IPS-18a (cell line): Measurements from ENCODE around the gene TREML4.

Source experiments
- H3K27ac ChIP-seq: one replicate; pipeline ENCODE4 v1.5.1; 2013; ENCODE audit warnings: low read length
- H3K27me3 ChIP-seq: one replicate; pipeline ENCODE4 v1.6.1; 2013; ENCODE audit warnings: mild to moderate bottlenecking, low read length; ENCODE audit not compliant: control insufficient read depth, insufficient read depth
- H3K36me3 ChIP-seq: one replicate; pipeline ENCODE4 v1.6.1; 2013; ENCODE audit warnings: low read depth, low read length; ENCODE audit not compliant: control insufficient read depth
- H3K4me1 ChIP-seq: one replicate; pipeline ENCODE4 v1.6.1; 2013; ENCODE audit warnings: low read depth, low read length; ENCODE audit not compliant: control insufficient read depth
- H3K4me3 ChIP-seq: one replicate; pipeline ENCODE4 v1.5.1; 2013; ENCODE audit warnings: low read length
- H3K9ac ChIP-seq: one replicate; pipeline ENCODE4 v1.6.1; 2013; ENCODE audit warnings: mild to moderate bottlenecking, low read length, moderate library complexity
- H3K9me3 ChIP-seq: one replicate; pipeline ENCODE4 v1.6.1; 2013; ENCODE audit warnings: low read depth, low read length; ENCODE audit not compliant: control insufficient read depth

Gene TREML4

GRCh38 chr6:41193171-41193734 is 34.9 kb upstream of the TREML4 start:
- Histone ChIP-seq H3K9ac (no peak overlapping the region), H3K4me1 (no peaks in the 10 kb centered on the region), H3K36me3 (no peaks in the 10 kb centered on the region), H3K4me3 (no peak overlapping the region), H3K27me3 (no peaks in the 10 kb centered on the region), H3K27ac (no peak overlapping the region), H3K9me3 (no peaks in the 10 kb centered on the region)

- Histone ChIP-seq H3K36me3 (no peaks in the 10 kb centered on the region), H3K4me3 (no peak overlapping the region), H3K9me3 (no peaks in the 10 kb centered on the region), H3K27me3 (no peaks in the 10 kb centered on the region), H3K27ac (no peak overlapping the region), H3K9ac (no peak overlapping the region), H3K4me1 (no peaks in the 10 kb centered on the region)
Measured at GRCh38 chr6:41193884-41194283, 34.3 kb upstream of the TREML4 start.

- Histone ChIP-seq H3K4me3 (no peak overlapping the region), H3K9me3 (no peaks in the 10 kb centered on the region), H3K27me3 (no peaks in the 10 kb centered on the region), H3K36me3 (no peaks in the 10 kb centered on the region), H3K9ac (no peak overlapping the region), H3K27ac (no peak overlapping the region), H3K4me1 (no peaks in the 10 kb centered on the region)
Measured at GRCh38 chr6:41194386-41194785, 33.8 kb upstream of the TREML4 start.

GRCh38 chr6:41197234-41197633 is 30.9 kb upstream of the TREML4 start:
- Histone ChIP-seq H3K27ac (no peak overlapping the region), H3K36me3 (no peaks in the 10 kb centered on the region), H3K27me3 (no peaks in the 10 kb centered on the region), H3K4me3 (no peak overlapping the region), H3K9ac (no peak overlapping the region), H3K4me1 (peaks cover 7% of the 10 kb centered on the region), H3K9me3 (no peaks in the 10 kb centered on the region)

- Histone ChIP-seq H3K27ac (no peak overlapping the region), H3K36me3 (no peaks in the 10 kb centered on the region), H3K4me1 (peaks cover 7% of the 10 kb centered on the region), H3K4me3 (no peak overlapping the region), H3K27me3 (no peaks in the 10 kb centered on the region), H3K9me3 (no peaks in the 10 kb centered on the region), H3K9ac (no peak overlapping the region)
Measured at GRCh38 chr6:41199552-41200246, 28.4 kb upstream of the TREML4 start.

GRCh38 chr6:41200296-41200900 is 27.8 kb upstream of the TREML4 start:
- H3K27ac ChIP-seq, result no peak overlapping the region
- H3K4me3 ChIP-seq, result no peak overlapping the region
- H3K9me3 ChIP-seq, result no peaks in the 10 kb centered on the region
- H3K27me3 ChIP-seq, result no peaks in the 10 kb centered on the region
- H3K9ac ChIP-seq, result no peak overlapping the region
- H3K4me1 ChIP-seq, result peaks cover 7% of the 10 kb centered on the region
- H3K36me3 ChIP-seq, result no peaks in the 10 kb centered on the region

- H3K9me3 ChIP-seq, result no peaks in the 10 kb centered on the region
- no peaks in the 10 kb centered on the region for H3K27me3 ChIP-seq
- peaks cover 7% of the 10 kb centered on the region for H3K4me1 ChIP-seq
- H3K27ac ChIP-seq, result no peak within 1 kb of the TSS
- H3K9ac ChIP-seq, result no peak within 1 kb of the TSS
- H3K36me3 ChIP-seq, result no peaks in the 10 kb centered on the region
- H3K4me3 ChIP-seq, result no peak within 1 kb of the TSS
Measured at GRCh38 chr6:41200901-41201763, 27.0 kb upstream of the TREML4 start, which contains the start of gene TREML2. TREML2 (minus strand) TSS chr6:41201149; CDS start chr6:41201008, 141 bp downstream.

- no peak overlapping the region for H3K27ac ChIP-seq
- H3K4me1 ChIP-seq, result peaks cover 7% of the 10 kb centered on the region
- H3K27me3 ChIP-seq, result no peaks in the 10 kb centered on the region
- H3K9me3 ChIP-seq, result no peaks in the 10 kb centered on the region
- no peak overlapping the region for H3K4me3 ChIP-seq
- no peak overlapping the region for H3K9ac ChIP-seq
- H3K36me3 ChIP-seq, result no peaks in the 10 kb centered on the region
Measured at GRCh38 chr6:41201764-41202173, 26.4 kb upstream of the TREML4 start.

- Histone ChIP-seq H3K4me3 (no peak overlapping the region), H3K27ac (no peak overlapping the region), H3K36me3 (no peaks in the 10 kb centered on the region), H3K9me3 (no peaks in the 10 kb centered on the region), H3K9ac (no peak overlapping the region), H3K4me1 (peaks cover 7% of the 10 kb centered on the region), H3K27me3 (no peaks in the 10 kb centered on the region)
Measured at GRCh38 chr6:41204156-41204555, 24.0 kb upstream of the TREML4 start.

- Histone ChIP-seq H3K27me3 (no peaks in the 10 kb centered on the region), H3K4me3 (no peak overlapping the region), H3K4me1 (no peaks in the 10 kb centered on the region), H3K27ac (no peak overlapping the region), H3K36me3 (no peaks in the 10 kb centered on the region), H3K9me3 (no peaks in the 10 kb centered on the region), H3K9ac (no peak overlapping the region)
Measured at GRCh38 chr6:41208439-41209106, 19.6 kb upstream of the TREML4 start.
